ENCODE data around the gene GASK1B. TPM values are rescaled to one million over a fixed set of nuclear protein-coding genes. Genes with fewer than 3 reads are reported as not detected.

GASK1B gene
- total and polyA plus RNA-seq, 2 donors (not counting 3 experiments of a cell fraction or from before 2014, with no cell fraction given): 160 to 235 TPM

DNA sequence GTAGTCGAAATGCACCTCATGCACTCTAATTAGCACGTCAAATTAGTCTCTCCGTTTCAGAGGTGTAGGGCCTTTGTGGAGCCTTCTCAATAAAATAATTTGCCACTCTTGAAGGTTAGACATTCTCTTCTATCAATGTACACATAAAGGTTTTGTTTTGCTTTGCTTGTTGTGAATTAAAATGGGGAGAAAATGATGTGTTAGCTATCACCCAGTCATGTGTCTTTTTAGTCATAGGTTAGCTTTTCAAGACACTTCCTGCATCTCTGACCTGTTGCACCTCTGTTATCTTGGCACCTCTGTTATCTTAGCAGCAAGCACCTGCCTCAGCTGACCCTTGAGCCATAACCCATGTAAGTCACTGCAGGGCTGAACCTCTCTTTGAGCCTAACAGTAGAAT, 38.4 kb upstream of the GASK1B start:
- CTCF ChIA-PET: interaction anchor here (1.4 to 3.3 kb wide), 4 partner anchors 16 to 45 kb away, joined by 4 to 14 read pairs (median 10); no protein-coding TSS in a partner anchor
- intact Hi-C loops (cut with micrococcal nuclease): loop anchor here (2.0 kb wide), 1 partner anchor 40 kb away; no protein-coding TSS in a partner anchor
- Histone ChIP-seq H3K27me3 (ENCODE audit: control insufficient read depth in 2 of 2, insufficient read depth in 2 of 2, low read length in 2 of 2) (no peaks in the 10 kb centered on the region), H3K79me2 (ENCODE audit: control insufficient read depth, insufficient read depth, low read length) (no peaks in the 10 kb centered on the region), H3K36me3 (ENCODE audit: control insufficient read depth in 2 of 2, extremely low read depth in 1 of 2, insufficient read depth in 2 of 2, low read length in 2 of 2) (peaks cover 0 to 2% of the 10 kb centered on the region in 2 experiments), H3K4me2 (ENCODE audit: insufficient read depth, low read length) (peak overlapping the region; percentile 86), H2AFZ (ENCODE audit: low read depth, low read length) (peak overlapping the region; percentile 52), H3K27ac (ENCODE audit: insufficient read depth, low read depth, low read length) (no peak overlapping the region), H4K20me1 (replicated peaks; ENCODE audit: control insufficient read depth, extremely low read depth, insufficient read depth, low read length) (no peaks in the 10 kb centered on the region), H3K9me3 (replicated peaks; ENCODE audit: control insufficient read depth, insufficient read depth, low read length) (no peaks in the 10 kb centered on the region), H3K4me1 (ENCODE audit: control insufficient read depth, extremely low read depth, insufficient read depth, low read length) (peaks cover 15% of the 10 kb centered on the region), H3K9ac (replicated peaks; ENCODE audit: extremely low read depth, insufficient read depth, low read length) (peak overlapping the region; percentile 68), H3K4me3 (replicated peaks in 1 of 3; ENCODE audit: insufficient read depth in 1 of 3, low read depth in 1 of 3, low read length in 3 of 3) (no peak overlapping the region), H3K9me1 (replicated peaks; ENCODE audit: control insufficient read depth, extremely low read depth, insufficient read depth, low read length) (no peaks in the 10 kb centered on the region)
- no TSS peak for BruUV-seq (replicated peaks)
- DNase-seq (ENCODE audit: low read depth, low spot score) (peak; percentile 49), FAIRE-seq (no peak)
- POLR2A ChIA-PET: no interaction called here
- TF ChIP-seq GATA2 (IDR thresholded peaks at IDR 0.05; ENCODE audit: insufficient read depth, insufficient read length, low read depth, low read length) (peak; percentile 42), EZH2 (IDR thresholded peaks at IDR 0.05; ENCODE audit: borderline replicate concordance, low read depth, low read length, severe bottlenecking) (no peak), MAX (IDR thresholded peaks at IDR 0.05; ENCODE audit: insufficient read depth, insufficient read length) (no peak)
- dilution Hi-C loops (cut with MboI; ENCODE audit: extremely low pct_ligation_motif_present, low sequenced_read_pairs): no loop called here

- peak within 1 kb of the TSS; percentile 90 for H2AFZ ChIP-seq (ENCODE audit: low read depth, low read length)
- no peaks in the 10 kb centered on the region for H3K27me3 ChIP-seq (ENCODE audit: control insufficient read depth in 2 of 2, insufficient read depth in 2 of 2, low read length in 2 of 2)
- no peaks in the 10 kb centered on the region for H3K79me2 ChIP-seq (ENCODE audit: control insufficient read depth, insufficient read depth, low read length)
- H3K9me1 ChIP-seq (replicated peaks; ENCODE audit: control insufficient read depth, extremely low read depth, insufficient read depth, low read length): no peaks in the 10 kb centered on the region
- POLR2A ChIA-PET: no interaction called here
- H3K4me3 ChIP-seq (replicated peaks in 1 of 3; ENCODE audit: insufficient read depth in 1 of 3, low read depth in 1 of 3, low read length in 3 of 3): peak within 1 kb of the TSS; percentile 23 to 59 (median 24)
- H3K4me1 ChIP-seq (ENCODE audit: control insufficient read depth, extremely low read depth, insufficient read depth, low read length): peaks cover 15% of the 10 kb centered on the region
- peak within 1 kb of the TSS; percentile 67 for H3K27ac ChIP-seq (ENCODE audit: insufficient read depth, low read depth, low read length)
- TSS peak; percentile 43 for BruUV-seq (replicated peaks)
- CTCF ChIA-PET: interaction anchor here (0.9 to 3.3 kb wide), 7 partner anchors 11 to 46 kb away, joined by 3 to 14 read pairs (median 7); no protein-coding TSS in a partner anchor
- DNase-seq (ENCODE audit: low read depth, low spot score) (peak; percentile 93), FAIRE-seq (peak; percentile 64)
- H3K9me3 ChIP-seq (replicated peaks; ENCODE audit: control insufficient read depth, insufficient read depth, low read length): no peaks in the 10 kb centered on the region
- intact Hi-C loops (cut with micrococcal nuclease) (loop anchor here (2.0 kb wide), 1 partner anchor 39 kb away; no protein-coding TSS in a partner anchor), dilution Hi-C loops (cut with MboI; ENCODE audit: extremely low pct_ligation_motif_present, low sequenced_read_pairs) (no loop called here)
- no peaks in the 10 kb centered on the region for H4K20me1 ChIP-seq (replicated peaks; ENCODE audit: control insufficient read depth, extremely low read depth, insufficient read depth, low read length)
- peak within 1 kb of the TSS; percentile 86 for H3K4me2 ChIP-seq (ENCODE audit: insufficient read depth, low read length)
- TF ChIP-seq CTCF (IDR thresholded peaks at IDR 0.05; ENCODE audit: extremely low read depth in 1 of 2, insufficient read depth in 1 of 2, low read depth in 1 of 2, low read length in 2 of 2) (no peak), FOS (IDR thresholded peaks at IDR 0.05; ENCODE audit: borderline replicate concordance, insufficient read depth, low read length) (peak; percentile 73), EZH2 (IDR thresholded peaks at IDR 0.05; ENCODE audit: borderline replicate concordance, low read depth, low read length, severe bottlenecking) (no peak), JUN (IDR thresholded peaks at IDR 0.05; ENCODE audit: borderline replicate concordance, insufficient read depth, insufficient read length, low read depth) (no peak), POLR2AphosphoS5 (IDR thresholded peaks at IDR 0.05; ENCODE audit: insufficient read depth, low read depth, low read length) (peak; percentile 32), MYC (IDR thresholded peaks at IDR 0.05; ENCODE audit: low read depth, low read length) (no peak), MAX (IDR thresholded peaks at IDR 0.05; ENCODE audit: insufficient read depth, insufficient read length) (no peak), GATA2 (IDR thresholded peaks at IDR 0.05; ENCODE audit: insufficient read depth, insufficient read length, low read depth, low read length) (no peak), POLR2A (IDR thresholded peaks at IDR 0.05; ENCODE audit: low read depth, low read length) (peak; percentile 44)
- peaks cover 0 to 2% of the 10 kb centered on the region in 2 experiments for H3K36me3 ChIP-seq (ENCODE audit: control insufficient read depth in 2 of 2, extremely low read depth in 1 of 2, insufficient read depth in 2 of 2, low read length in 2 of 2)
- H3K9ac ChIP-seq (replicated peaks; ENCODE audit: extremely low read depth, insufficient read depth, low read length): peak within 1 kb of the TSS; percentile 68
Observed at GRCh38 chr4:158209825-158210807, 37.3 kb upstream of the GASK1B start, which contains the start of gene TMEM144. Gene TMEM144, plus strand, starts transcription at chr4:158210486. Its CDS starts 2,182 bp downstream, at chr4:158212668.
